NCI-H2029 (cell line): Measurements from ENCODE around the gene ARX.

Experiments used
- DNase-seq: peaks from one replicate; lab custom pipeline; 2025; lab: John Stamatoyannopoulos, UW

ARX gene

GRCh38 chrX:25001808-25002660, 13.7 kb downstream of the ARX start:
- no peak for DNase-seq

GRCh38 chrX:24999511-24999910, 16.3 kb downstream of the ARX start:
- no peak for DNase-seq

- DNase-seq: no peak
Observed at GRCh38 chrX:24996096-24996709, 19.6 kb downstream of the ARX start.

DNA sequence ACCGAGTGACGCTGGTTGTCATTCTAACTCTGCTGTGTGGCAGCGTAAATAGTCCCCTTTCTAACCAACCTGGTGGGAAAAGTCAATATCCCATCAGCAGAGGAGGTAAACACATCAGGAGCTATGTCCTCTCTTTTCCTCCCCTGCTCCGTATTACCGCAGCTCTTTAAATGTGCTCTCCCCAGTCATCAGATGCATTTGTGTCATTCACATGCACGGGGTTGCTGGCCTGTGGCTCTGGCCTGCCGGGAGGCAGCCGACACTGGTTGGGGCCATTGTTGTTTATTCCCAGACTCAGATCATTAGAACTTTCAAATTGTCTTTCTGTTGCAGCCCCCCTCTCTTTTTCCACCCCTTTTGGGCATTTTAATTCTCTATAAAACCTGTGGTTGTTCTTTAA, 21.9 kb downstream of the ARX start:
- no peak for DNase-seq

DNA sequence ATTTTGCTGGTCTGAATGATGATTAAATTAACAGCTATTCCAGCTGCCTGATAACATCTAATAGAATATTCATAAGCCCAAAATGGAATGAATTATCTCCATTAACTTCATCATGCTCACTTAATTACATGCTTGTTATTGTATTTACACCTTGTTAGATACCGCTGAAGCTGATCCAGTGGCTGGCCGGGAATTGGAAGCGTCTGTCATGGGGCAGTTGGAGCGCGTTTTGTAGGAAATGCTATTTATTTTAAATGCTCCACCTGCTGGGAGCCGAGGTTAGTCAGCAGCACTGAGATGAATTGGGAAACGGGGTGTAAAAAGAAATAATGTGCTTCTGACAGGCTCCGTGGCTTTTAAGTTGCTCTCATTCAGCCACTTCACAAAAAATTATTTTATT, 25.2 kb downstream of the ARX start:
- DNase-seq: no peak

DNA sequence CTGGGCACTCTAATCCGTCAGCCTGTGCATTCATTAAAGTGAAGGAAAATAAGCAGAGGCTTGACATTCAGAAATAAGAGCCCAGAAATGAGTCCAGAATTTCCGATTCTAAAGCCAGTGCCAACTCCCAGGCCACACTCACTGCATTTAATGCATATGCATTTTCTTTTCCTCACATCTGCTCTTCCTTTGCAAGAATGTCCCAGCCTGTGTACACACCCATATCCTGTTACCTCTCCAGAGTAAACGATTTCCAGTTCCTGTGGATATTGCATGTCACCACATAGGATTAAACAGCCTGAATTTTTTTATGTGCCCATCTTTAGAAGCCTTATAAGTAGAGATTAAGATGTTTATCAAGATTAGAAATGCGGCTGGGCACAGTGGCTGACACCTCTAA, 27.5 kb downstream of the ARX start:
- no peak for DNase-seq

DNA sequence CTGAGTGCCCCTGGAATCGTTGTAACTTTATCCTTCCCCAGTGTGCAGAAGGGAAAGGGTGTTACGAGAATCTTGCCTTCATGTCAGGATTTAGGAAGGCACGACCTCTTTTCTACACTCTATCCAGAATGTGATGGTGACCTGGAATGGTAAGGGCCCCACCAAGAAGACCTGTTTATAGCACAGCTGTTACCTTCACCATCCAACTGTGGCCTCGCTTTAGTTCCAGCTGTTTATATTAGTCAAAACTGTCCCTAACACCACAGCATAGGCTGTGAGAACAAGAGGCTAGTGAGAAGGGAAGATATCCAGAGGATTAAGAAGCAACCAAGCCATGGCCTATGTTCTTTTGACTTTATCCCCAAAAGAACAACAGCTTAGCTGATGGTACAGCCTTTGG, 28.0 kb downstream of the ARX start:
- DNase-seq: no peak

GRCh38 chrX:24985120-24985519, 30.6 kb downstream of the ARX start:
- no peak for DNase-seq

GRCh38 chrX:24983931-24984330, 31.8 kb downstream of the ARX start:
- no peak for DNase-seq

- no peak for DNase-seq
Observed at GRCh38 chrX:24982306-24982965, 33.3 kb downstream of the ARX start.

DNA sequence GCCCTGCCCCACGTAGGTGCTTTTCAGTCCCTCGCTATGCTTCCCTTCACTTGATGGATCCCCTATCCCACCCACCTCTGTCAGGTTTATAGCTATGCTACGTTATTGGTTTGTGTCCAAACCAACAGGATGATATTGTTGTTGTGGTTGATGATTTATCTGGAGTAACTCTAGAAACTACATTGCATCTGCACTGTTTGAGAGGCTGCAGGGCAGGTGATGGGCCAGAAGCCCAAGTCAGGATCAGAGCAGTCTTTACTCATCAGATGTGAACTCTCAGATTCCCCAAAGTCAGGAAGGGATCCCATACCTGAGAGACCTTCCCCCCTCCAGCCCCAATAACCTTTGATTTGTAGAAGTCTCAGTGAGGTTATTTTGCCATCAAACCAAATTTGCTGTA, 34.7 kb downstream of the ARX start:
- DNase-seq: no peak

GRCh38 chrX:24979081-24979480, 36.7 kb downstream of the ARX start:
- no peak for DNase-seq

GRCh38 chrX:24969812-24970211, 46.0 kb downstream of the ARX start:
- no peak for DNase-seq

DNA sequence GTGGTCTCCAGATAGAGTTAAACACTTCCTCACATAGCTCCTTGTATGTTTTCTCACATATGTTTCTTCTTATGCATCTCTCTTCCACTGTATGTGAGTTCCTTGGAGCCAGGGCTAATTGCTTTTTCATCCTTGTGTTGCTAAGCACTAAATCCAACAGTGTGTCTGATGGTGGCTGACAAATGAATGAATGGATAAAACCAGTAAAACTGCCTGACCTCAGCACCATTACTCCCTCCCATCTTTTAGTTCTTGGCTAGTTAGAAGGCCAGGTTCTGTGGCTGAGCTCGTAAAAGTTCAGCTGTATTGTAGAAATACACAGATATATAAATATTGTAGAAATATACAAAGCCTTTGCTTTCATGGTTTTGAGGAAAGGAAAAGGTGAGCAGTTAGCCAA, 50.4 kb downstream of the ARX start:
- no peak for DNase-seq

DNA sequence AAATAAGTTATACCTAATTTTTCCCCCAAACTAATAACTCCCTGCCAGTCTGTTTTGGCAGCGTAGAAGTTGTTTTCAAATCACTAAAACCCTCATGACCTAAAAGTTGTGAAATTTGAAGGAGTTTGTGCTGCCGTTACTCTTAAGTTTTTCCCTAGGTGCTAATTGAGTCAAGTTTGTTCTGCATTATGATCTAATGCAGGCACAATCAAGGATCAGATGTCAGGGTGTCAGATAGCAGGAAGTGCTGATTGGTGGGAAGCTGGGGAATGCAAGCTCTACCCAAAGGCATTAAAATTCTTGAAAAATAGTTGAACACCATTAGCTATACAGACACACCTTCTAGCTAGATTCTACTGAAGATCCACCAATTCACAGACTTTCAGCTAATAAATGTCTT, 51.9 kb downstream of the ARX start:
- no peak for DNase-seq

DNA sequence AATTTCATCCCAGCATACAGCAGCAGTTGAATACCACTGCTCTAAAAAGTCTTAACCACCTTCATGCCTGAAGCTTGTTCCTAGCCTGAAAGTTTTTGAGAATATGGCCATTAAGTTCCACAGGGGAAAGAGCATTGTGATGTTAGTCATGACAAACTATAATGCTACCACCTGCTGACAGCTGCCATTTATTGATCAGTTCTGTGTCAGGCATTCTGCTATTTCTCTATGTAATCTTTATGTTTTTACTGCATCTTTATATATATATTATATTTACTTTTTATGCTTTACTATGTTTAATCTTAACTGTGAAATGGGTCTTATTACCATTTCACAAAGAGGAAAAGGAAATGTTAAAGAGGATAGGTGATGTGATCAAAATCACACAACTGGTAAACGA, 54.0 kb downstream of the ARX start:
- no peak for DNase-seq

GRCh38 chrX:24956828-24957227, 58.9 kb downstream of the ARX start:
- DNase-seq: no peak

GRCh38 chrX:24955372-24955930, 60.3 kb downstream of the ARX start:
- no peak for DNase-seq

DNA sequence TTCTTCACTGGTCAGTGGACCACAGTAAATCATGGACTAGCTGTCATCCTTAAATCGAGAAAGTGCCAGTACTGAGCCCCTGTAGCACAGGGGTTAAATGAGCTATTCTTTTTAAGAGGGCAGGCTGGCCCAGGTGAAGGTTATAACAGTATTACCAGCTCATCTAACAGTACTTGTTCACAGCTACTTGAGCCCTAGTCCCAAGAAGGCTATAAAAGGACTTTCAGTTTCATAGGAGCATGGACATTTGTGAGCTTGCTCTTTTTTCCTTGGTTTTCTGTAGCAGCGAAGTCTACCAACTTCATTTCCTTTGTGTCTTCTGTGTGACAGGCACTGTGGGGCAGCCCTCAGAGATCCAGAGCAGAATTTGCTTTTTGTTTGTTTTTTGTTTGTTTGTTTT, 61.0 kb downstream of the ARX start:
- DNase-seq: no peak
